Keratinocyte (primary cell): Measurements from ENCODE around the gene NT5E.

ENCODE experiments used
- CTCF ChIP-seq, 3 experiments: IDR thresholded peaks in 1 of 3; conservative IDR thresholded peaks in 1 of 3; optimal IDR thresholded peaks in 1 of 3; 2 replicates in 2 of 3; 3 replicates in 1 of 3; pipeline versions ENCODE3 to v1.5.1; 2011; ENCODE audit warnings: low read length in 3 of 3, mild to moderate bottlenecking in 3 of 3, moderate library complexity in 2 of 3, control low read depth in 1 of 3, inconsistent platforms in 1 of 3; ENCODE audit not compliant: insufficient read depth in 2 of 3; ENCODE audit errors: extremely low read depth in 1 of 3
- EZH2 ChIP-seq: IDR thresholded peaks from one replicate; pipeline ENCODE4 v1.6.1; 2012; ENCODE audit warnings: inconsistent platforms, mild to moderate bottlenecking, low read length, moderate library complexity

DNA sequence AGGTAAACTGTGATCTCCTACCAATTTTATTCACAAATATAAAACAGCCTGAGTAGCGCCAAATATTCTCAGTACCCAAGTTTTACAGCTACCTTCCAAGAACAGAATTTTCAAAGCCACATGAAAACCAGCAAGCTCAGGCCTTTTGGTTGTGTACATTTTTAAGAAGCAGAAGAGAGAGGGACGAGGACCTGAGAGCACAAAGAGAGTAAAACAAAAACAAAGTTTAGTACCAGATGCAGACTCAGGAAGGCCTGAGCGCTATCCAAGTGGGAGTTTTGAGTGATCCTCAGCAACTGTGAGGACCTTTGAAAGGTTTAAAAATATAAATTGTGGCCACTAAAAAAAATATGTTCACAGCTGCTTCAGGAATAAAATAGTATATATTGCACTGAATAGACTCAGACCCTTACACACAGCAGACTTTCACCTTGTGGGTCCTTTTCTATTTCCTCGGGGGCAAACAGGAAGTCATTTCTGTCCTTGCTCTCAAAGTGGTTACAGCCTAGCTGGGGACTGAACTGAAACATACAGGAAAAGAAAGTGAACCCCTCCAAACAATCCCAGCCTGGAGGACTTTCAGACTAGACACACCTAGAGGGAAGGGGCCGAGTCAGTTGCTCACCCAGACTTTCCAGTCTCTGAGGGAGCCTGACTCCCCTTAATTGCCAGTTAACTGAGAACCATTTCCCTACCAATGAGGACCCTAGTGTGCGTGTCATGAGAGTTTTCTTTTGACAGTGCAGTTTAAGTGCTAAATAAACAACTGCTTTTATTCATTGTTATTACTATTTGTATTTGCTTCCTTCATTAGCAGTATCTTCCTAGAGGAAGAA, 48.5 kb upstream of the NT5E start:
- no peak for TF ChIP-seq EZH2
- no peak for TF ChIP-seq CTCF (optimal IDR thresholded peaks at IDR 0.05 in 1 of 3, IDR thresholded peaks at IDR 0.05 in 1 of 3, conservative IDR thresholded peaks at IDR 0.05 in 1 of 3; ENCODE audit: extremely low read depth in 1 of 3, insufficient read depth in 2 of 3, low read length in 3 of 3)
